Stimulated activated CD8-positive, alpha-beta memory T cell treated with anti-CD3 and anti-CD28 coated beads, Interleukin-15, amount 100 ng/mL, for 1 hour (primary cell): ENCODE results near the gene OR6C4.
"Not testable (repeated sequence)": the region's sequence is repeated elsewhere in the genome, so short reads cannot be mapped to it uniquely, and the experiment has no call there.

Experiments
- DNase-seq: peaks from one replicate; pipeline ENCODE4 v3.0.0-alpha.2; 2020; ENCODE audit warnings: low read depth

OR6C4 gene

GRCh38 chr12:55549302-55549701, at the start of gene OR6C4:
TSS of gene OR6C4 (plus strand) at chr12:55549602. CDS start at chr12:55551227, 1,625 bp downstream.
- no peak for DNase-seq

- DNase-seq = no peak
These were observed 49.6 kb upstream of the OR6C4 start for GRCh38 chr12:55499810-55500252.

GRCh38 chr12:55501601-55502000, 47.8 kb upstream of the OR6C4 start:
- DNase-seq = no peak

- no peak for DNase-seq
These were observed 33.7 kb upstream of the OR6C4 start for GRCh38 chr12:55515696-55516095.

GRCh38 chr12:55516391-55516790, 33.0 kb upstream of the OR6C4 start:
- DNase-seq = no peak

- DNase-seq = not testable (repeated sequence)
These were observed 1.2 kb upstream of the OR6C4 start for GRCh38 chr12:55548235-55548634.

GRCh38 chr12:55548756-55549155, 646 bp upstream of the OR6C4 start:
- DNase-seq = no peak

GRCh38 chr12:55554296-55554695, 4.9 kb downstream of the OR6C4 start:
- no peak for DNase-seq

GRCh38 chr12:55570060-55570459, 20.7 kb downstream of the OR6C4 start:
- DNase-seq = not testable (repeated sequence)

GRCh38 chr12:55570689-55571088, 21.3 kb downstream of the OR6C4 start:
- DNase-seq = not testable (repeated sequence)

- DNase-seq = no peak
These were observed 22.8 kb downstream of the OR6C4 start, which contains the start of gene OR2AP1 for GRCh38 chr12:55572168-55572567. TSS of gene OR2AP1 (plus strand) at chr12:55572468. CDS start at chr12:55574415, 1,947 bp downstream.

- no peak for DNase-seq
These were observed 32.7 kb downstream of the OR6C4 start for GRCh38 chr12:55582066-55582465.

- DNase-seq = no peak
These were observed 36.4 kb downstream of the OR6C4 start for GRCh38 chr12:55585817-55586216.

GRCh38 chr12:55590152-55590551, 40.8 kb downstream of the OR6C4 start:
- DNase-seq = not testable (repeated sequence)
